Common myeloid progenitor, CD34-positive (primary cell): ENCODE results near the gene KCNH2.
"Not testable (repeated sequence)": the region's sequence is repeated elsewhere in the genome, so short reads cannot be mapped to it uniquely, and the experiment has no call there.

Experiments
- CTCF ChIA-PET: fragments of 350-600 bp; sonication (Branson Sonifier 250); formaldehyde crosslinking; loops from one replicate; lab custom pipeline; 2021; ENCODE audit warnings: antibody characterized with exemption; lab: Charles Lee
- POLR2A ChIA-PET: fragments of 350-600 bp; sonication (Branson Sonifier 250); formaldehyde crosslinking; loops from one replicate; lab custom pipeline; 2021; ENCODE audit warnings: antibody characterized with exemption; lab: Charles Lee
- DNase-seq, 3 donors: peaks; one replicate each; pipeline versions ENCODE4 v3.0.0 to v3.0.0-alpha.2; 2013
- H3K27ac ChIP-seq, 2 experiments: 1 replicate in 1 of 2; 2 replicates in 1 of 2; pipeline ENCODE4 v1.7.0; 2013; ENCODE audit warnings: inconsistent platforms in 2 of 2, low read length in 2 of 2, mild to moderate bottlenecking in 2 of 2, low read depth in 1 of 2, moderate library complexity in 1 of 2; ENCODE audit not compliant: severe bottlenecking in 2 of 2, insufficient read depth in 1 of 2, poor library complexity in 1 of 2
- H3K27me3 ChIP-seq, 5 experiments: replicated peaks in 2 of 5; 1 replicate in 3 of 5; 2 replicates in 2 of 5; pipeline versions ENCODE4 v1.6.1 to v1.7.0; 2013; ENCODE audit warnings: low read length in 4 of 5, mild to moderate bottlenecking in 2 of 5, moderate library complexity in 2 of 5, inconsistent platforms in 1 of 5; ENCODE audit not compliant: insufficient read depth in 5 of 5, control insufficient read depth in 4 of 5
- H3K36me3 ChIP-seq, 4 experiments: 1 replicate in 2 of 4; 2 replicates in 2 of 4; pipeline versions ENCODE4 v1.6.1 to v1.7.0; 2013; ENCODE audit warnings: low read length in 3 of 4, control low read depth in 1 of 4, mild to moderate bottlenecking in 1 of 4; ENCODE audit not compliant: control insufficient read depth in 4 of 4, insufficient read depth in 4 of 4
- H3K4me1 ChIP-seq, 4 experiments: 1 replicate in 3 of 4; 2 replicates in 1 of 4; pipeline versions ENCODE4 v1.6.1 to v1.7.1; 2013; ENCODE audit warnings: low read length in 3 of 4, mild to moderate bottlenecking in 3 of 4, control low read depth in 1 of 4, inconsistent platforms in 1 of 4, moderate library complexity in 1 of 4; ENCODE audit not compliant: control insufficient read depth in 4 of 4, insufficient read depth in 4 of 4; ENCODE audit errors: control extremely low read depth in 1 of 4
- H3K4me3 ChIP-seq, 7 experiments: 1 replicate in 4 of 7; 2 replicates in 3 of 7; pipeline versions ENCODE4 v1.5.1 to v1.7.0; 2013; ENCODE audit warnings: mild to moderate bottlenecking in 7 of 7, low read length in 6 of 7, moderate library complexity in 6 of 7, inconsistent platforms in 2 of 7, low read depth in 2 of 7, control low read depth in 1 of 7; ENCODE audit not compliant: insufficient read depth in 4 of 7, control insufficient read depth in 1 of 7; ENCODE audit errors: extremely low read depth in 1 of 7
- H3K9me3 ChIP-seq, 5 experiments: 1 replicate in 4 of 5; 2 replicates in 1 of 5; pipeline versions ENCODE4 v1.6.1 to v1.7.1; 2013; ENCODE audit warnings: low read length in 4 of 5, mild to moderate bottlenecking in 2 of 5, inconsistent platforms in 1 of 5, low read depth in 1 of 5, moderate library complexity in 1 of 5; ENCODE audit not compliant: control insufficient read depth in 4 of 5, insufficient read depth in 2 of 5; ENCODE audit errors: control extremely low read depth in 1 of 5
- WGBS: methylation state at CpG from one replicate; pipeline ENCODE4 v1.1.5; 2013; ENCODE audit not compliant: insufficient coverage; 5-methylcytosine and 5-hydroxymethylcytosine counted together

The KCNH2 gene

DNA sequence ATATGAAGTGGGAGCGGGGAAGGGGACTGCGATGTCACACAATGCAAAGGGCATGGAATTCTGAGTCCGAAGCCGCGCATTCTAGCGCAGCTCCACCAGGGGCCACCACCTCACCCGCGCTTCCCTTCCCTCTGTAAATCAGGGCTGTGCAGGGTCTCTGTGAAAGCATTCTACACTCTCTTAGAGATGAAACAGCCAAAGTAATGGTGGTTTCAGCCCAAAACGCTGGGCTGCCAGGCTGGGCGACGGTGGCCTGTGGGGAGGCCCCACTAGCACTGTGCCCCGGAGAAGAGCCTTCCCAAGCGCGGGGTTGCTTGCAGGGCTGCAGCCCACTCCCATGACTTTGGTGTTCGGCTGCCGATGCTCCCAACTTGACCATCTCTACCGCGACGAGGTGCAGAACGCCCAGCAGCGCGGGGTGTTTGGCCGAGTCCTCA is 34.8 kb upstream of the KCNH2 start:
- H3K4me3 ChIP-seq, result peak overlapping the region in 2 of 7 experiments; percentile 50 to 52
- peaks cover 0 to 48% (median 39%) of the 10 kb centered on the region in 4 experiments for H3K4me1 ChIP-seq
- peak in 2 of 3 donors; percentile 62 to 64 for DNase-seq

DNA sequence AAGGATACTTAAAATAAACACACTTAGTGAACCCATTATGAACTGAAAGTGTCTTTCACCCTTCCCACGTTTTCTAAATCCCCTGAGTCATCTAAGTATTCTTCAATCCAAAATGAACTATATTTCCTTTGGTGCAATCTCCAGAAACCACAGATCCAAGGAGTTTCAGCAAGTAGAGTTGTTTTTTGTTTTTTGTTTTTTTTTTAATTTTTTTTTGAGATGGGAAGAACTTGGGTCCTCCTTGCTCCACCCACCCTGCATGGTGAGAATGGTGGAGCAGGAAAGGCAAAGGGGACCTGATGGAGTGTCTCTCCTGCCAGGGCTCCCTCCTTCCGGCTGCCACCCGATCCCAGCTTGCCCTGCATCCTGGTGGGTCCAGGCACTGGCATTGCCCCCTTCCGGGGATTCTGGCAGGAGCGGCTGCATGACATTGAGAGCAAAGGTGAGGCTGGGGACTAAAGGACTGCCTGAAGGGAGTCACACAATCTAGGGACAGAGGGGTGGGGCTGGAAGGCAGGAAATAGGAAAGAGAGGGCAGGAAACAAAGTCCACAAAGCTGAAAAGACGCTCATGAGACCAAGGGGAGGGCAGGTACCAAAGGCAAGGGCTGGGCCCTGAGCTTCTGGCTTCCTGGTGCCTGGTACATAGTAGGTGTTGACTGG is 34.0 kb upstream of the KCNH2 start:
- Histone ChIP-seq H3K4me1 (peaks cover 0 to 47% (median 39%) of the 10 kb centered on the region in 4 experiments), H3K9me3 (no peaks in the 10 kb centered on the region), H3K36me3 (no peaks in the 10 kb centered on the region), H3K27me3 (peaks cover 0 to 44% (median 4%) of the 10 kb centered on the region in 5 experiments), H3K4me3 (no peak overlapping the region), H3K27ac (no peak overlapping the region)
- 77% methylated on average over 5 of the region's 6 CpGs for WGBS
- POLR2A ChIA-PET, result interaction anchor here (0.7 kb wide), 1 partner anchor 1786 kb away, joined by 5 read pairs; no protein-coding TSS in a partner anchor
- CTCF ChIA-PET, result interaction anchor here (0.8 to 10.5 kb wide), 11 partner anchors 11 to 163 kb away, joined by 3 to 101 read pairs (median 4); partner anchors contain the start of genes ATG9B and NOS3
- DNase-seq, result no peak

More for the DNA sequence above, 34.8 kb upstream of the KCNH2 start:
- 25% methylated on average over 22 of the region's 23 CpGs for WGBS
- CTCF ChIA-PET, result interaction anchor here (0.7 to 10.5 kb wide), 13 partner anchors 11 to 122 kb away, joined by 3 to 101 read pairs (median 4); partner anchors contain the start of genes ABCB8, ATG9B and NOS3
- no peaks in the 10 kb centered on the region for H3K36me3 ChIP-seq
- H3K27ac ChIP-seq, result no peak overlapping the region
- POLR2A ChIA-PET, result no interaction called here
- H3K9me3 ChIP-seq, result no peaks in the 10 kb centered on the region
- peaks cover 0 to 36% (median 4%) of the 10 kb centered on the region in 5 experiments for H3K27me3 ChIP-seq

DNA sequence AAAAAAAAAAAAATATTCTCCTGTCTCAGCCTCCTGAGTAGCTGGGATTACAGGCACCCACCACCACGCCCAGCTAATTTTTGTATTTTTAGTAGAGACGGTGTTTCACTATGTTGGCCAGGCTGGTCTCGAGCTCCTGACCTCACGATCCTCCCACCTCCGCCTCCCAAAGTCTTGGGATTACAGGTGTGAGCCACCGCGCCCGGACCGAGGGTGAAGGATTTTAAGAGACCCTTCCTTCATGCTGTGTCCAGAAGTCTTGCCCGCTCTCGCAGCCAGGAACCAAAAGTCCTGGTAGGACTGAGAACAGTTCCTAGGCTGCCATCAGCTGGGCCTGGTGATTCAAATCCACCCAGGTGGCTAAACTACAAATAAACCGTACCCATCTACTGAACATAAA is 33.5 kb upstream of the KCNH2 start:
- H3K36me3 ChIP-seq, H3K27ac ChIP-seq, H3K4me3 ChIP-seq, DNase-seq, H3K9me3 ChIP-seq: not testable (repeated sequence)
- 90% methylated on average over 11 of the region's 12 CpGs for WGBS
- POLR2A ChIA-PET, result interaction anchor here (0.5 to 0.7 kb wide), 2 partner anchors 26 to 1785 kb away, joined by 3 to 5 read pairs; no protein-coding TSS in a partner anchor
- Histone ChIP-seq H3K4me1 (peaks cover 0 to 47% (median 39%) of the 10 kb centered on the region in 4 experiments), H3K27me3 (peaks cover 0 to 42% (median 4%) of the 10 kb centered on the region in 5 experiments)
- CTCF ChIA-PET, result interaction anchor here (0.9 to 10.5 kb wide), 9 partner anchors 12 to 163 kb away, joined by 3 to 101 read pairs (median 7); partner anchors contain the start of genes ABCB8, ATG9B and NOS3

DNA sequence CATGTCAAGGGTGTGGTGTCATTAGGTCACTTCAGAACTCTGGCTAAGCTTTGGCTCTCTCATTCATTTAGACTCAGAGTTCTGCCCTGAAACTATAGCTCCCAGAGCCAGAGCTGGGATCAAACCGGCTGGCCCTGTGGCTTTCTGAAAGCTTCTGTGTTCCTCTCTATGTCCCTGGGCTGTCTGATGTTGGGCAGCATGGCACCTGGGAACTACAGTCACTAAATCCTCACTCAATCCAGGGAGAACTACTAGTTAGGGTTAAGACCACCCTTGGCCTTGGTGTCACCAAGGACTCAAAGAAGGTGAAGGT is 32.9 kb upstream of the KCNH2 start:
- Histone ChIP-seq H3K4me1 (peaks cover 0 to 47% (median 39%) of the 10 kb centered on the region in 4 experiments), H3K9me3 (no peaks in the 10 kb centered on the region), H3K4me3 (no peak overlapping the region), H3K36me3 (no peaks in the 10 kb centered on the region), H3K27ac (peak overlapping the region in 1 of 2 experiments; percentile 34), H3K27me3 (peaks cover 0 to 42% (median 4%) of the 10 kb centered on the region in 5 experiments)
- ChIA-PET POLR2A (interaction anchor here (1.3 kb wide), 1 partner anchor 17 kb away, joined by 3 read pairs; no protein-coding TSS in a partner anchor), CTCF (interaction anchor here (0.9 to 10.5 kb wide), 11 partner anchors 7 to 164 kb away, joined by 3 to 101 read pairs (median 17); partner anchors contain the start of genes ABCB8, ATG9B, NOS3 and TMUB1)
- 71% methylated on average over 1 of the region's 1 CpG for WGBS
- DNase-seq, result no peak

DNA sequence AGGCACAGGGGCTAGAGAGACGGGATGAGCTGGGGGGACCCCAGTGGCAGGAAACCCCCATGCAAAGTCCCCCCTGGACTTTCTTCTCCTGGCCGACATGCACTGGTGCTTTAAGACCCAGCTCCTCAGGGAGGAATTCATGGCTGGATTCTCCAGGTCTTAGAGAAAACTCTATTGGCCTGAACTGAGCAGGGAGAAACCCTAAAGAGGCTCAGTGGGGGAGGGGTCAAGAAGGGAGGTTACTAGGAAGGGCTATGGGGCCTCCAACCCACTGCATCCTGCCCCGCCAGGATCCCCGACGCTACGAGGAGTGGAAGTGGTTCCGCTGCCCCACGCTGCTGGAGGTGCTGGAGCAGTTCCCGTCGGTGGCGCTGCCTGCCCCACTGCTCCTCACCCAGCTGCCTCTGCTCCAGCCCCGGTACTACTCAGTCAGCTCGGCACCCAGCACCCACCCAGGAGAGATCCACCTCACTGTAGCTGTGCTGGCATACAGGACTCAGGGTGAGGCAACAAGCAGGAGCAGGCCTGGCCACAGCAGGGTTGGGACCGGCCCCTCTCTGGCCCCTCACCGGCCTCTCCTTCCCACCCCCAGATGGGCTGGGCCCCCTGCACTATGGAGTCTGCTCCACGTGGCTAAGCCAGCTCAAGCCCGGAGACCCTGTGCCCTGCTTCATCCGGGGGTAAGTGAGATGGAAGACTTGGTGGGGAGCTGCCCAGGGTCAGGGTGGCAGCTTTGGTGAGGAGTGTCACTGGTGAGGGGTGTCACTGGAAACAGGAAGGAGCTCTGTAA is 32.4 kb upstream of the KCNH2 start:
- DNase-seq, result peak in 2 of 3 donors; percentile 43 to 46
- ChIA-PET POLR2A (interaction anchor here (0.8 to 1.3 kb wide), 3 partner anchors 16 to 93 kb away, joined by 3 to 4 read pairs (median 3); no protein-coding TSS in a partner anchor), CTCF (interaction anchor here (0.9 to 10.5 kb wide), 12 partner anchors 8 to 561 kb away, joined by 3 to 101 read pairs (median 20); partner anchors contain the start of genes ABCB8, ATG9B, NOS3 and TMUB1)
- Histone ChIP-seq H3K27me3 (peaks cover 0 to 42% (median 4%) of the 10 kb centered on the region in 5 experiments), H3K4me1 (peaks cover 0 to 47% (median 39%) of the 10 kb centered on the region in 4 experiments), H3K36me3 (no peaks in the 10 kb centered on the region), H3K4me3 (no peak overlapping the region), H3K9me3 (no peaks in the 10 kb centered on the region), H3K27ac (peak overlapping the region in 1 of 2 experiments; percentile 34)
- WGBS, result 26% methylated on average over 15 of the region's 18 CpGs

DNA sequence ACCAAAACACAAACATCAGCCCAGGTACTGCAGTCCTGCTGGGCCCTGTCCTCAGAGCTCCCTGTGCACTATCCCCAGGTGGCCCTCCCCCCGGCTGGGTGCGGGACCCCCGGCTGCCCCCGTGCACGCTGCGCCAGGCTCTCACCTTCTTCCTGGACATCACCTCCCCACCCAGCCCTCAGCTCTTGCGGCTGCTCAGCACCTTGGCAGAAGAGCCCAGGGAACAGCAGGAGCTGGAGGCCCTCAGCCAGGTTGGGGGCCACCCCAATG is 31.9 kb upstream of the KCNH2 start:
- Histone ChIP-seq H3K4me1 (peaks cover 0 to 47% (median 39%) of the 10 kb centered on the region in 4 experiments), H3K27me3 (peaks cover 0 to 42% (median 4%) of the 10 kb centered on the region in 5 experiments), H3K36me3 (no peaks in the 10 kb centered on the region), H3K9me3 (no peaks in the 10 kb centered on the region), H3K27ac (peak overlapping the region in 1 of 2 experiments; percentile 34), H3K4me3 (no peak overlapping the region)
- POLR2A ChIA-PET, result interaction anchor here (0.8 to 1.3 kb wide), 3 partner anchors 16 to 93 kb away, joined by 3 to 4 read pairs (median 3); no protein-coding TSS in a partner anchor
- CTCF ChIA-PET, result interaction anchor here (1.2 to 10.5 kb wide), 10 partner anchors 9 to 561 kb away, joined by 3 to 101 read pairs (median 24); partner anchors contain the start of genes ABCB8, ATG9B and NOS3
- no peak for DNase-seq
- WGBS, result 40% methylated on average over 4 of the region's 7 CpGs
